KOPT-K1 (cell line): Measurements from ENCODE around the gene OSBP.

Experiments used
- H3K27ac ChIP-seq: fragments of 200-600 bp; sonication (generic); 2 replicates; pipeline ENCODE4 v1.5.1; 2016; ENCODE audit warnings: antibody characterized with exemption, mild to moderate bottlenecking, low read depth, low read length; ENCODE audit not compliant: poor library complexity, severe bottlenecking
- H3K36me3 ChIP-seq: fragments of 200-600 bp; sonication (generic); 2 replicates; pipeline ENCODE4 v1.5.1; 2017; ENCODE audit warnings: antibody characterized with exemption, mild to moderate bottlenecking, low read length, moderate library complexity; ENCODE audit not compliant: insufficient read depth
- H3K9me3 ChIP-seq: fragments of 200-600 bp; sonication (generic); 2 replicates; pipeline ENCODE4 v1.5.1; 2017; ENCODE audit warnings: antibody characterized with exemption, low read length, mild to moderate bottlenecking; ENCODE audit not compliant: insufficient read depth, poor library complexity, severe bottlenecking

The OSBP gene

DNA sequence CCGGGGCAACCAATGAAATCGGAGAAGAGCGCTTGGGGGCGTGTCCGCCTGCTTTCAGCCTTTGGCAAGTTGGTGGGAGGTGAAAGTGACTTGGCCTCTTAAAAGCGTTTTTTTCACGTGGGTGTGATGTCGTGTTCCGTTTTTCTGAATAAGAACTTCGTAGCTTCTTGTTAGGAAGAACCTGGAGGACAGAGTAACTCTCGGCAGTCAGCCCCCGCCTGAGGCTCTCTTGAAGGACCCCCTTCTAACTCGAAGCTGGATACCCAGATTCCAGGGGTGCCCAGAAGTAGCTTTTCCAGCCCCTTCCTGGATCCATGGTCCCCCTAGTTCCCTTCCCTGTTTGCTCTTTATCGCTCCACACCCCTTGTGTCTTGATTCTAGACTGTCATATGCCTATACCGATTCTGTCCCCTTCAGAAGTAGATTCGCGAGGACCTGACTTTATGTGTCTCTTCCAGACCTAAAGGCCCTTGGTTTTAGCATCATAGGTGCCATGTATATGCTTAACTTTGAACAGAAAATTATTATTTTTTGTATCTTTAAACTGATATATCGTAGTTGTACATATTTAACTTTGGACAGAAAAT is 915 bp upstream of the OSBP start:
- Histone ChIP-seq H3K27ac (peak overlapping the region; percentile 71), H3K9me3 (no peaks in the 10 kb centered on the region), H3K36me3 (peaks cover 25% of the 10 kb centered on the region)

DNA sequence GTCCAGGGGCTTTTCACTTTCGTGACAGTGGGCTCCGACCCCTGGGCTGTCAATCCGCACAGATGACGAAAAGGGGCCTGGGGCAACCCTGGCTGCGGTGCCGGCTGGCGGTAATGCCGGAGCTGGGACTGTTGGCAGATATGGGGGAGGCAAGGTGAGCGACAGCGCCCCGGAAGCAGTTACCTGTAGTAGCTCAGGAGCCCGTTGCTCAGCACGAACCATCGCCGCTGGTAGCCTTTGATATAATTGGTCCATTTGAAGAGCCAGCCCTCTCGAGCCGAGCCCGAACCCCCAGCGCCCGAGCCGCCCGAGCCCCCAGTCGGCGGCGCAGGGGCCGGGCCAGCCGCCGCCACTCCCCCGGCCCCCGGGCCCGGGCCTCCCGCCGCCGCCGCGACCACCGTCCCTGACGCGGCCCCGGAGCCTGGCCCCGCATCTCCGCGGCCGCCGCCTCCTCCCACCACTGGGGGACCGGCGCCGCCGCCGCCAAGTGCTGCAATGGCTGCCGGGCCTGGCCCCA is 396 bp downstream of the OSBP start:
- no peaks in the 10 kb centered on the region for H3K9me3 ChIP-seq
- peaks cover 35% of the 10 kb centered on the region for H3K36me3 ChIP-seq
- peak overlapping the region; percentile 65 for H3K27ac ChIP-seq

DNA sequence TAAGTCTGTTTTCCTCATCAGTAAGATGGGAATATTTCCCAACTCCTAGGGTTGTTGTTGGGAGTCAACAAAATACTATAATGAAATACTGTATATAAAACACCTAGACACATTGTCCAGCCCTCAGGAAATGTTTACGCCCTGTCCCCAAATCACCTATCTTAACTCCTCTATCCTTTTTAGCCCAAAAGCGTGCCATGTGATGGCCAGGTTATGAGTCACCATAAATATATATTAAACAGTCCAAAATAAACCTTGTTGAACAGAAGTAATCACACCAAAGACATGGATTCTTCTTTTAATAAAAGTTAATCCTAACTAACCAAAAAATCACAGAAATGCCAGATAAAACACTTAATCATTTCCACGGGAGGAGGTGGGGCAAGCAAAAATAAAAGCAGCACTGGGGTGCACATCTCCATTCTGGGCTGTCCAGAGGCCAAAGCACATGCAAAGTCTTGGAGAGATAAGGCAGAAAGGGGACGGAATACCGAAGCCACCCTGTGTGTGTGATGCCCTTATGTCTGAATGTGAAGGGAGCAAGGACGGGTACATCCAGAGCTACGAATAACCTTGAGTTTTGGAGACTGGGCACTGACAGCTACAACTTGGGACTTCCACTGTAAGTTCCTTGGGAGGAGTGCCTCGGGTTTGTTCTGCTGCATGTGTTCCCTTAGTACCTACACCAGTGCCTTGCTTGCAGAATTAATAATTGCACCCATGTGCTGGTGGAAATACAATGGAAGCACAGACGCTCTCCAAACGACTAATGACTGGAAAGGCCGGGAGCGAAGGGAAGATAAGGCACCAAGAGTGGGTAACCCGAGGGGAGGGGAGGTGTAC is 1.1 kb downstream of the OSBP start:
- H3K27ac ChIP-seq: peak overlapping the region; percentile 65

DNA sequence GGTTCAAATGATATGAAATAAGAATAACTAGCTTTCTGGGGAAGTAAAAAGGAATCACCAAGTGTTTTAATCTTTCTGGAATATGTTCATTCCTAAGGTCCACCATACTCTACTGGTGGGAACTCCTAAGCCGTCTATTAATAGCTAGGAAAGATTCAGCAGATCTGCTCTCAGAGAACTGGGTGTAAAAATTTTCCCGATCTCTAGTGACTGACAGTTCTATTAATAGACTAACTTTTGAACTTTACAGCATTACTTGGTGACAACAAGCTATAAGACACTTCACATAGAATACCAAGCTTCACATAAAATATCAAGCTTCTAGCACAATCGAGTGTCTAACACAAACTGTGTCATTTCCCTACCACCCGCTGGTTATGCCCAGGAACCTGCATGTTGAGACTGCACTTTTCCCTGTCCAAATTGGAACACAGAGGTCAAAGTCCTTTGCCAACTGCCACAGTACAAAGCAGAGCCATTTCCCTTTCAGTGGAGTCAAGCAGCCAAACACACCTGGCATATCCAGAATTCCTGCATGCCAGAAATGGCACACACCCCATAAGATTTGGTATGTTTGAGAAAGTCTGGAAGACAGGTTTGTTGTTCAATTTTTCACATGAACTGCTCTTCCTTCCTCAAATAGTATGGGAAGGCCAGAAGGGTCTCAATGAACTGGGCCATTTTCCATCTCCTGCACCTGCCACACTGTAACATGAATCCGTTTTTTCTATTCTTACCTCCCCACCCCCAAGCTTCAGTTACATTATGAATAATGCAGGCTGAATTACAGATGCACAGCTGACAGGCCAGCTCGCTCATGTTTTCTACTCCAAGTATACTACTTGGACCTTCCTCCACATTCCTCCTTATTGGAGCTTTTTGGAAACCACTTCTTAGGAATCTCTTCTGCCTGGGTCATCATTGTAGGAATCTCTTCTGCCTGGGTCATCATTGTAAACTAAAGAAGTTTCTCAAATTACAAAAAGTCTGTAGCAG is 3.7 kb downstream of the OSBP start:
- H3K36me3 ChIP-seq: peaks cover 68% of the 10 kb centered on the region
- no peaks in the 10 kb centered on the region for H3K9me3 ChIP-seq
- no peak overlapping the region for H3K27ac ChIP-seq

More for the DNA sequence above, 1.1 kb downstream of the OSBP start:
- Histone ChIP-seq H3K9me3 (no peaks in the 10 kb centered on the region), H3K36me3 (peaks cover 42% of the 10 kb centered on the region)

DNA sequence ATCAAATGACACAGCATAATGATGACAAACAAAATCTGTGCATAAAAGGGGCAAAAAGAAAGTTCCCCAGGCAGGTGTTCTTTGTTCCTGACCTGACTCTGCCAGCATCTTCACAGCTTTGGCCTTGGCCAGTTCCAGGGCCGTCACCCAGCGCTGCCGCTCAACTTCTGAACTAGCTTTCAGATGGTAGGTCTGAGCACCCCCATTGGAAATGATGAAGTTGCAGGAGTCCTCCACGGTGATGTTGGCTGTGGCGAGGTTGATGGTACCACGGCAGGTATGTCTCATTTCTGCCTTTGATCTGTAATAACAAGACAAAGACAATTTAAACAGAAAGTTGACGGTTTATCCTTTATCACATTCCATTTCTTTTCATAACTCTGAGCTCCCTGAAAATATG is 5.3 kb downstream of the OSBP start:
- H3K36me3 ChIP-seq: peaks cover 84% of the 10 kb centered on the region
- H3K27ac ChIP-seq: no peak overlapping the region
- H3K9me3 ChIP-seq: no peaks in the 10 kb centered on the region

DNA sequence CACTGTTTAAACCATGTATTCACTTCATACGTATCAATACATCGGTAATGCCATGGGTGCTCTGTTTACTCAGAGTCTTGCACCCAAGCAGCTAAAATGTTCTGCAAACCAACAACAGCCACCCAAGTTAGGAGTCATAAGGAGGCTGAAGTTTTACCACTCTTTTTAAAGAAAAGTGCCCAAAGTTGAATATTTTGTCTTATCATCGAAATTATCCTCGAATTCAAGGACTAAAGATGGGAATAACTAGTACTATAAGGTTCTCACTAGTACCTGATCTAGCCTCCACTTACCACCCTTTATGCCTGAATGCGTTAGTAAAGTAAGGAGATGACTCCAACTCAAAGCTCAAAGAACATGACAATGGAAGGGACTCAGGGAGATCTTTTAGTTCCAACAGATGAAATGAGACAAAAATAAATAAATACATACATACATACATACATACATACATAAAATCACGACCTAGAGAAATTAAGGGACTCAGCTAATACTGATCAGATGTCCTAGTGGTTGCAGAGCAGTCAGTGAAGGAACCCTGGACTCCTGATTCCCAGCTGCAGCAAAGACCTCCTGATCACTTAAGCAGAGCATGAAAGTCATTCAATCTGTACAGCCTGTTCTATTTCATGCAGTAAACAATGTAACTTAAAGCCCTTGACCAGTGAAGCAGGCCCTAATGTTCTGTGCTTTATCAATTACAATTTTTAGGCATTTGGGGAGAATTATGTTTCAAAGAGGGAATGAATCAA is 7.7 kb downstream of the OSBP start:
- Histone ChIP-seq H3K36me3 (peaks cover 98% of the 10 kb centered on the region), H3K27ac (no peak overlapping the region), H3K9me3 (no peaks in the 10 kb centered on the region)

DNA sequence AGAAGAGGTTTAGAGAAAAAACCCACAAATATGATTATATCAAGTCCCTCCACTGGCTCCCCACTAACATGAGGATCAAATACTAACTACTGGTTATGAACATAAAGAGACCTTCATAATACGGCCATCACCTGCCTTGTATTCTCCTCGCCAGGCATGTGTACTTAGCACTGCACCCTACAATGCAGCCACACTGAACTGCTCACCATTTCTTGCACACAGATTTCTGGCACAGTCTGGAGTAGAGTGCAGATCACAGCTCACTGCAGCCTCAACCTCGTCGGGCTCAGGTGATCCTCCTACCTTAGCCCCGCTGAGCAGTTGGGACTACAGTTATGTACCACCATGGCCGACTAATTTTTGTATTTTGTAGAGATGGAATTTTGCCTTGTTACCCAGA is 13.1 kb downstream of the OSBP start:
- no peaks in the 10 kb centered on the region for H3K9me3 ChIP-seq
- no peak overlapping the region for H3K27ac ChIP-seq
- H3K36me3 ChIP-seq: peaks cover 100% of the 10 kb centered on the region

DNA sequence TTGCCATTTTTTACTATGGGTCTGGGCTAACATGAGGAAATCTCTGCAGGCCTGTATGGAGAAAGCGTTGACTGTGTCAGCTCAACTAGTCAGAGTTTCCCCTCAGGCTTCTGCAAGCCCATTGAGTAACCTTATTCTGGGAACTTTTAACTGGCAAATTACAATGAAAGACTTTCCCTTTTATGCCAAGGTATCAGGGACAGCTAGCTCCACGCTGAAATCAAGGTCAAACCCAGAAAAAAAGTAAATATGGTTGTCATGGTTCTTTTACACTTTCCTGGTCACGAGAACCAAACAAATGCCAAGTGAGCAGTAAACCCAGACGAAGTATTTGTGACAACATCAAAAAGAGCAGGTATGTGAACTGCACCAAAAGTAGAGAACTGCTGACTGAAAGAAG is 13.8 kb downstream of the OSBP start:
- Histone ChIP-seq H3K27ac (no peak overlapping the region), H3K9me3 (no peaks in the 10 kb centered on the region), H3K36me3 (peaks cover 100% of the 10 kb centered on the region)

DNA sequence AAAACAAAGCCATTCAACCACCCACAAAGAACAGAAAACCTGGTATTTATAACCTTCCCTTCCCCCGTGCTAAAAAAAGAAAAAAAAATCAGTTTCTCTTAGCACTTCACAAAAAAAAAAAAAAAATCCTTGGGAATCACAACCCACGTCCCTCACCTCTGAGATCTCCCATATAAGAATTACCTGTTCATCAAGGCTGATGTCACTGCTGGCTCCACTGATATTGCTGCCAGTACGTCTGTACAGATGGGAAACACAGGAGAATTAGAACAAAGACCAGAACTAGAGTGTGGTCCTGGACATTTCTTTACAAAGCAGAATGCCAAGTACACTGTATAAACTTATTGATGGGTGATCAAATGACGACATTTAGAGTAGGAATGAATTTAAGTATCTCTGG is 14.9 kb downstream of the OSBP start:
- Histone ChIP-seq H3K9me3 (no peaks in the 10 kb centered on the region), H3K27ac (no peak overlapping the region), H3K36me3 (peaks cover 100% of the 10 kb centered on the region)

DNA sequence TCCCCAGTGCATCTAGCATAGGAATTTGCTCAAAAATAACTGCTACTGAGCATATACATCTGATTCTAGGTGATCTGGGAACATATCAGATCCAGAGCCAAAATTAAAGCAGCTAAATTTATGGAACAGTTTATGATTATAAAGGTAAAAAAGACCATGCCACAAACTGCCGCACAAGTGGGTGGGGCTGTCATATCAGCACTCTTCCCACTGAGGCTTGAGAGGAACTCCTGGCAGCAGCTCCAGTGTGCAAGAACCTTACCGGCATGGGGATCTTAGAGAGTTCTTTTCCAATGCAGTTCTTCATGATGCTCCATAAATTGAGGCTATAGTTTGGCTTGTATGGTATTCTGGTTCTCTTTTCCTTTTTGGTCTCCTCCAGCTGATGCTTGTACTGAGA is 15.3 kb downstream of the OSBP start:
- peaks cover 100% of the 10 kb centered on the region for H3K36me3 ChIP-seq
- H3K9me3 ChIP-seq: no peaks in the 10 kb centered on the region
- H3K27ac ChIP-seq: no peak overlapping the region

DNA sequence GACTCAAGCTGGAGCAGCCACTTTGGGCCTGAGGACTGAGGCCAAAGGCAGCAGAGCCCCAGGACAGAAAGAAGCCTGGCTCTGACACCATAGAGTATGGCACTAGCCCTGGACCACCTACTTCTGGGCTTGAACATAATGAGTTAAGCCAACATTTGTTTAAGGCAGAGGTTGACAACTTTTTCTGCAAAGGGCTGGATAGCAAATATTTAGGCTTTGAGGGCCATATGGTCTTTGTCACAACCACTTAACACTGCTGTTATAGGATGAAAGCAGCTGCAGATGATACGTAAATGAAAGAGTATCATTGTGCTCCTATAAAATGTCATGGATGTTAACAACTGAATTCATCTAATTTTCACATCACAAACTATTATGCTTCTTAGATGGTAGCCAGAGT is 16.6 kb downstream of the OSBP start:
- Histone ChIP-seq H3K36me3 (peaks cover 100% of the 10 kb centered on the region), H3K27ac (no peak overlapping the region), H3K9me3 (no peaks in the 10 kb centered on the region)

DNA sequence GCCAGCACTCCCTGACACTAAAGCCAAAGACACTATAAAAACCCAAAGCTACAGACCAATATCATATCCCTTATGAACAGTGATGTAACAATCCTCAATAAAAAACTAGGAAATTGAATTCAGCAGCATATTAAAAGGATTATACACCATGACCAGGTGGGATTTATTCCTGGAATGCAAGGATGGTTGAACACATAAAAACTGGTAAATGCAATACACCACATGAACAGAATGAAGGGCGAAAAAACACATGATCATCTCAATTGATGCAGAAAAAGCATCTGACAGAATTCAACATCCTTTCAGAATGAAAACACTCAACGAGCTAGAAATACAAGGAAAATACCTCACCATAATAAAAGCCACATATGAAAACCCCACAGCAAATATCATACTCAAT is 31.3 kb downstream of the OSBP start:
- peaks cover 21% of the 10 kb centered on the region for H3K9me3 ChIP-seq
- H3K36me3 ChIP-seq: peaks cover 83% of the 10 kb centered on the region
- H3K27ac ChIP-seq: no peak overlapping the region

DNA sequence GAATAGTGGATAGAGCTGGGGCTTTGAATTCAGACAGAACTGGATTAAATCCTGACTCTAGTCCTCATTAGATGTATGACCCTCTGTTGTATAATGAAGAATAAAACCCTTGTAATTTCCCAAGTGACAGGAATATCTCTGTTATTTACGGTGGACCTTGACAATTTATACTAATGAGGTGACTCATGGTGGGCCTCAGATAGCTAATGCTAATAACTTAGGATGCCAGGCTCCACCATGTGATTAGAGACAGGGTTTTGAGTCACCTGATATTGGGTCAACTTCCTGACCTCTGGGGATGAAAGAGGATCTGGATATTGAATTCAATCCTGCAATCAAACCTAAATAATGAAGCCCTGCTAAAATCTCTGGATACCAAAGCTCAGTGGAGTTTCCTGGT is 33.6 kb downstream of the OSBP start:
- Histone ChIP-seq H3K36me3 (peaks cover 90% of the 10 kb centered on the region), H3K27ac (no peak overlapping the region), H3K9me3 (peaks cover 21% of the 10 kb centered on the region)

DNA sequence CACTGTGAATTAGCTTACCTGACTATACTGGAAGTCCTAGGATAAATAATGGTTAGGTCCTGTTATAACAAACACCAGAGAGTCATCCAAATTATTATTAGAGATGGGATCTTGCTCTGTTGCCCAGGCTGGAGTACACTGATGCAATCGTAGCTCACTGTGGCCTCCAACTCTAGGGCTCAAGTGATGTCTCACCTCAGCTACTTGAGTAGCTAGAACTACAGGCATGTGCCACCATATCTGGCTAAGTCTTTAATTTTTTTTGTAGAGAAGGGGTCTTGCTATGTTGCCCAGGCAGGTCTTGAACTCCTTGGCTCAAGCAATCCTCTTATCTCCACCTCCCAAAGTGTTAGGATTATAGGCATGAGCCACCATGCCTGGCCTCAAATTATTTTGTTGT is 37.2 kb downstream of the OSBP start:
- H3K36me3 ChIP-seq: peaks cover 96% of the 10 kb centered on the region
- H3K27ac ChIP-seq: no peak overlapping the region
- H3K9me3 ChIP-seq: no peaks in the 10 kb centered on the region
